GDM1 (cell line): Measurements from ENCODE around the gene PRSS57.
A peak's percentile ranks its signal among the peaks of the same experiment; 100 is the strongest.
"Not testable (repeated sequence)": the region's sequence is repeated elsewhere in the genome, so short reads cannot be mapped to it uniquely, and the experiment has no call there.

Source experiments
- DNase-seq: peaks from one replicate; lab custom pipeline; 2025; lab: John Stamatoyannopoulos, UW

Gene PRSS57

DNA sequence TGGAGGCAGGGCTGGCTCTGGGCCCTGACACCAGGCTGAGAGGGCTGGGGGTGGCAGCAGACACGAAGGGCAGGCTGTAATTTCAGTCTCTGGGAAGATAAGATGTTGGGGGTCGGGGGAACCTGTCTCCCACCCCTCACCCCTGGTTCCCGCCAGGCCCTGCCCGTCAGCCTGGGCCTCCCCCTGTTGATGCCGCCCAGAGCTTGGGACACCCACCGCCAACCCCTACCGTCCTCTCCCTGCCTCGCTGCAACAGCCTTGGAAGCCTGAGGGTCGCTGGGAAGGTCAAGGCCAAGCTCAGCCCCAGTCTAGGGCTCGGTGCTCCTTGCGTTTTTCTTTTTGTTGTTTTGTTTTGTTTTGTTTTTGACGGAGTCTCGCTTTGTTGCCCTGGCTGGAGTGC lies 28.0 kb upstream of the PRSS57 start:
- no peak for DNase-seq

DNA sequence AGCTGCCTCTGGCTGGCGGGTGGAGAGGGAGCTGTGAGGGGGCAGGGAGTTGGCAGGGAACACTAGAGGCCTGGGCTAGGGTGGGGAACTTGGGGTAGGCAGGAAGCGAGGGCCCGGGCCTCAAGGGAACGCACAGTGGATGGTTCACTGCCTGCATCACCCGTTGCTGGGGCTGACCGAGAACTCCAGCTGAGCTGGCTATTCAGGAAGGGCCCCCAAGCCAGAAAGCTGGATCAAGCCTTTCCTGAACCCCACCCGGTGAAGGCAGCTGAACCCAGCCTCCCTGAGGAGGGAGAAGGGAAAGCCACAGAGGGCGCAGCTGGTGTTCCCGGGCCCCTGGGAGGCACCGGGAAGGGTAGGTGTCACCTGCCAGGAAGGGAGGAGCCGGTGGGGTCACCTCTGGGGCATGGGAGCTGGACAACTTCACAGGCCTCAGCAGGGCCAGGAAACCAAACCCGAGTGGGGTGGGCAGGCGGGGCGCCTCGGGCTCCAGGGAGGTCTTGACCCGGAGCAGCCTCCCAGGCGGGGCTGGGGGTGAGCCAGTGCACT lies 27.4 kb upstream of the PRSS57 start:
- DNase-seq, result no peak

DNA sequence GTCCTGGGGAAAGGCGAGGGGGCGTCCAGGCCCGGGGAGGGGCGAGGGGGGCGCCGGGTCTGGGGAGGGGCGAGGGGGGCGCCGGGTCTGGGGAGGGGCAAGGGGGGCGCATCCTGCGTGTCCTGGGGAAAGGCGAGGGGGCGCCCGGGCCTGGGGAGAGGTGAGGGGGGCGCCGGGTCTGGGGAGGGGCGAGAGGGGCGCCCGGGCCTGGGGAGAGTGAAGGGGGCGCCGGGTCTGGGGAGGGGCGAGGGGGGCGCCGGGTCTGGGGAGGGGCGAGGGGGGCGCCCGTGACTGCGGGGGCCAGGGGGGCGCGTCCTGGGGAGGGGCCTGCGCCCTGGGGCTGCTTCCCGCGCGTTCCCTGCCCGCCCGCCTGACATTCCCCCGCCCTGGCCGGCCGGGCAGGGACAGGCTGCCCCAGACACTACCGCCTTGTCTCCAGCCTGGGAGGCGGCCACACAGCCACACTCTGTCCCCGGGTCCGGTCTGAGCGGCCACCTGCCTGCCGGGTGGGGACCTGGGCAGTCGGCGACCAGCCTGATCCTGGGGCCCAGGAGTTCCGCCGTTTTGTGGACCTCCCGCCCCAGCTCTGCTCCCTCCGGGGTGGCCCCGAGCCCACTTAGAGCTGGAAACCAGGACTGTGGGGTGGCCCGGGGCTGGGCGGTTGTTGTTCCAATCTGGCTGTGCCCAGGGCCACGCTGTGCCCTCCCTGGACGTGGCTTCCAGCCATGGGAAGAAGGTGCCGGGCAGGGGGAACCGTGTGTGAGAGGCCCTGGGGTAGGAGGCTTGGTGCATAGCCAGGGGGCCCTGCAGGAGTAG lies 25.3 kb upstream of the PRSS57 start:
- no peak for DNase-seq

DNA sequence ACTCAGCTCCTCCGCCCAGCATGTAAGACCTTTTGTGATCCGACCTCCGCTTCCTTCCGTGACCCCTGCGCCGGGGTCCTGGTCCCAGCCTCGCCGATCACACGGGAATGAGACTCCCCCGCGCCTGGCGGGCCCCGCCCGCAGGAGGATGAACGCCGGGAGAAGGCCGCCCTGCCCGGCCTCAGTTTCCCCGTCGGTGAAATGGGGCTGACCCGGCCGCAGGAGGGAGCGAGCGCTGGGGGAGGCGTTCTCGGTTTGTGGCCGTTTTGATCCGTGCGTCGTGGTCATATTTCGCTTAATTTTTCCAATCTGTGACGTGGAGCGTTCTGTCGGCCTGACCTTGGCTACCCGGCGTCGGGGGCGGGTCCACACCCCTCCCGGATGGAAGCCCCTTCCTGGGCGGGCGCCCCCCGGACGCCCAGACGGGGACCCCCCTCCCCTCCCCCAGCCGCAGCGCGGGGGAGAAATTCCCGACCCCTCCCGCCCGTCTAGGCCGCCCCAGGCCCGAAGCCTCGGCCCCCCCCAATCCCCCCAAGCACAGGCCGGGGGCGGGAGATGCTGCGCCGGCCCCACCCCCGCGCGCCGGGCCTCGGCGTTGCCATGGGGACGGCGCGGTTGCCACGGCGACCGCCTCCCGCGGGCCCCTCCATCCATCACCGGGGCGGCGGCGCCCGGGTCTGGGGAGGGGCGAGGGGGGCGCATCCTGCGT lies 24.5 kb upstream of the PRSS57 start:
- no peak for DNase-seq

DNA sequence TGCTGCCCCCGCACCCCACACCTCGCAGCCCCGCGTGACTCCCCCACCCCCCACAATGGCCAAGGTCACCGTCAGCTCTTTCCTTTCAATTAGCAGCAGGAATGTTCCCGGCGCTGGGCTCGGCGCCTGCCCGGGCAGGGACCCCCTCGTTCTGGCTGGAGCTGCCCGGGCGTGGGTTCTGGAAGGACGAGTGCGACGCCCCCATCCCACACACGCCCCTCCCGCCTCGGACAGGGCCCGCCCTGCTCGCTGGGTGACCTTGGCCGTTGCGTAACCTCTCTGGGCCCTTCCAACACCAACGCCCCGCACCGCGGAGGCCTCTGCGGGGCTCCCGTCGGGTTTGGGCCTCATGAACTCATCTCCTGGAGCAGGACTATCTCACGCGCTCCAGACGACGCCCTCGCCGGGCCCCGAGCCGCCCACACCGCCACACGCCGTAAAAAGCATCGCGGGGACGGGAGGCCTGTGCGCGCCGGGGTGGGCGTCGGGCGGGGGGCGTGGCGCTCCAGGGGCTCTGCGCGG lies 23.8 kb upstream of the PRSS57 start:
- DNase-seq, result no peak

DNA sequence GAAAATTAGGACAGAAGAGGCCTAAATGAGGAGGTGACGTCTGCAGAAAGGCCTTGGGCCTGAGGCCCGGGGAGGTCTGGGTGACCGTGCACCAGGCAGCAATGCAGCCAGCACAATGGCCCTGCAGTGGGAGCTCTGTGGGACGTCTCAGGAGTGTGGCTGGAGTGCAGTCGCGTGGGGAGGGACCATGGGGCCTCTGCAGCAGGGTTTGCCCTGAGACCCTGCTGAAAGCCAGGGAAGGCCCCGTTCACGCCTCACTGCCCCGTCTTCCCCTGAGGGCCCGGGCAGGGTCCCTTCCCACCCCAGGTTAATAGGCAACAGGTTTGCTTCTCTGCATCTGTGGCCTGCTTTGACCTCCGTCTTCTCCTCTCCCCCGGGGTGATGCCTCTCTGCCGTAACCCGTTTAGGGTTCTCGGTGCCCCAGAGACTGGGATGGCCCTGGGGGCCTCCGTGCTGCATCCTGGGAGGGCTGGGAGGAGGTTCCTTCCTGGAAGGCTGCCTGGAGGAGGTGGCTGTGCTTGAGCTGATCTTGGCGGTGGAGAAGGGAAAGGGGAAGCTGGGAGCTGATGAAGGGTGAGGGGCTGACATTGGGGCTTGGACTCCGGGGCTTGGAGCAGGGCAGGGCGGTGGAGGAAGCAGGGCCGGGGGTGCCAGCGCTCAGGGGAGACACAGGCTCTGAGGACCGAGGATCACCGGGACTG lies 23.1 kb upstream of the PRSS57 start:
- DNase-seq, result no peak

DNA sequence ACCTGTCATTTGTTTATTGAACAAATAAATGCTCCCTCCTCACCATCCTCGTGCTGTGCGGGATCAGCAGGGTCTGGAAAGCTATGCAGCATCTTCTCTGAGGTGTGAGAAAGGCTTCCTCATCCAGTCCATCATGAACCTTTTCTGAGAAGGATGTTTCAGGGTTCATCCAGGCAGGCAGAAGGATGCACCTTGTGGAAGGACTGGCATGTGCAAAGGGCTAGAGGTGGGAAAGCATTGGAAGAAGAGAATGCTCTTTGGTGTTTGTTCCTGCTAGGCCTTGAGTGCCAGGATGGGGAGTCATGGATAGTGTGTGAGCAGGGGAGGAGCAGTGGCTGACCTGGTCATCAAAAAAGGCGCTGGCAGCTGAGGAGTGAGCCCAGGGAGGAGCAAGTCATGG lies 20.1 kb upstream of the PRSS57 start:
- DNase-seq, result no peak

DNA sequence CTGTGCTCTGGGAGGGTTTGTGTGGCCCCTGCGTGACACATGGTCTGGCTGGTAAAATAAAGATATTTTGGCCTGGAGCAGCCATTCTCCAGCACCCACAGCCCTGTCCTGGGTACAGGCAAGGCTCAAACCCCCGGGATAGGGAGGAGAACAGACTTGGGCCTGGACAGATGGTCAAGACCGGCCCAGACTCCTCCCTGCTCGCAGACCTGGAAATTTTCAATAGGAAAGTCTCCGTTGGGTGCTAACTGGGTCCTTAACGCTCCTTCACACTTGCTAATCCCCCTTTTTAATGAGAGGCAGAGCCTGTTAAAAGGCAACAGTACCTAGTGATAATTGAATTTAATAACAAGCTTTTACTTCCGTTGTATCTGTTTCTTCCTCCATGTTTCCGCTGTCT lies 16.0 kb upstream of the PRSS57 start:
- no peak for DNase-seq

DNA sequence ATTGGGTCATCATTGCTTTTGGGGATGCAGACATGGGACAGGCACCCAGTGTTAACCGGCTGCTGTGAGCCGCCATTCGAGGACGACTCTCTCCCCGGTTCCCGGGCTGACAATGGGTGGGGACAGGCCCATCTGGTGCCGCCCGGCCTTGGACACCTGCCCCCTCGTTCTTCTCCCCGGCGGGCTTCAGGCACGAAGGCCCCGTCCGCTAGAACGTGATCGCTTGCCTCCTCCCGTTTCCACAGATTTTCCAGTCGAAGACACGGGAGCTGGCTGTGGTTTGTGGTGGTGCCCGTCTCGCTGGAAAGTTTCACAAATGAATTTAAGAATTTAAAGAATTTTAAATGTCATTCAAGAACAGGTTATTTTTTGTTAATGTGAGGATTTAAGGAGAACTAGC lies 15.5 kb upstream of the PRSS57 start:
- no peak for DNase-seq

DNA sequence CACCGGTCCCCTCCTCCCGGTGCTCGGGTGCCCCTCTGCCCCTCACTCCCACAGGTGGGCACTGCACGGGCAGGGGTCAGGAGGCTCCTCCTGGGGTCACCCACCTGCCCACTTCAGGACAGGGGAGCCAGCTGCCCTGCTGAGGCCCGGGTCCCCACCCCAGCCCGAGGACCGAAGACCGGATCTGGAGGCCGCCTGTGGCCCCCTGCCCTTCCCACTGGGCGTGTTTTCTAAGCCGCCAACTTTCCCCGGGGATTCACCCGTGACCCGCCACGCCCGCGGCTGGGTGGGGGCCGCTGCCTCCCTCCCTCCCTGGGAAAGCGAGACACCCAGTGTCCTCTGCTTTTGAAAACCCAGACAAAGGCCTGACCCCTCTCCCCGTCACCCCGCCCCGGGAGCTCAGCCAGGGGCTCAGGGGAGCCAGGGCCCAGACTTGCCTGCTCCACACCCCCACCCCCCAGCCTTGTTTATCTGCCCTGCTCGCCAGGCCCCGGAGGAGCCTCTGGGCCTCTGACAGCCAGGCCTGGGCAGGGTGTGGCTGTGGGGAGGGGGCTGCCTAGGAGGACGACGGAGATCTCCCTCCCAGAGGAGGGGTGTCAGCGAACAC lies 14.8 kb upstream of the PRSS57 start:
- DNase-seq, result no peak

DNA sequence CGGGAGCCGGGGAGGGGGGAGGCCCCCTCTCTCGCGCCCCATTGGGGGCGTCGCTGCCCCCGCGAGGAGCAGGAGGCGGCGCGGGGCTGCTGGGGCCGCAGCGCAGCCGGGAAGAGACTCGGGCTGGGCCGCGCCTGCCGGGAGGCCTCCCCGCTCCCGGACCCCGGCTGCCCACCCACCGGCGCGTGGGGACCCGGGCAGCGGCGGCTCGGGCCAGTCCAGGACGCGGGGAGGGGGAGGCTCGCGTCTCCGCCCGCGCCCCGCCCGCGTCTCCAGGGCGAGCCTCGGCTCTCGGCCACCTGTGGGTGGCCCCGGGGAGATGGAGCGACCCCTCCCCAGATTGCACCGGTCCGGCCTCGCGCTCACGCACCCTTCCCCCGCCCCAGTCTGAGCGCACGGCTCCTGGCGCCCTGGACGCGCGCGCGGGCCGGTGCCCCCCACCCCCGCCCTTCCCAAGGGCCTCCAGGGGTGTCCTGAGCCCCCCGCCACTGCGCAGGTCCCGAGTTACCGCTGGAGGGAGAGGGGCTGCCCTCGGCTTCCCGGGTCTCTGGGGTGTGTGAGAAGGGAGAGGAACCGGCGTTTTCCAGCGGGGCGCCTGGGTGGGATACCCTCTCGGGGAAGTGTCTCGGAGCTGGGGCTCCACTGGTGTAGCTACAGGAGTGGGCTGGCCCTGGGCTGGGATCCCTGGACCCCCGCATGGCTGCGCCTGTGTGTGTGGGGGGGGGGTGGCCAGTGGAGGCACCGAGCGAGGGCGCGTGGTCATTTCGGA lies 14.1 kb upstream of the PRSS57 start:
- DNase-seq, result no peak

DNA sequence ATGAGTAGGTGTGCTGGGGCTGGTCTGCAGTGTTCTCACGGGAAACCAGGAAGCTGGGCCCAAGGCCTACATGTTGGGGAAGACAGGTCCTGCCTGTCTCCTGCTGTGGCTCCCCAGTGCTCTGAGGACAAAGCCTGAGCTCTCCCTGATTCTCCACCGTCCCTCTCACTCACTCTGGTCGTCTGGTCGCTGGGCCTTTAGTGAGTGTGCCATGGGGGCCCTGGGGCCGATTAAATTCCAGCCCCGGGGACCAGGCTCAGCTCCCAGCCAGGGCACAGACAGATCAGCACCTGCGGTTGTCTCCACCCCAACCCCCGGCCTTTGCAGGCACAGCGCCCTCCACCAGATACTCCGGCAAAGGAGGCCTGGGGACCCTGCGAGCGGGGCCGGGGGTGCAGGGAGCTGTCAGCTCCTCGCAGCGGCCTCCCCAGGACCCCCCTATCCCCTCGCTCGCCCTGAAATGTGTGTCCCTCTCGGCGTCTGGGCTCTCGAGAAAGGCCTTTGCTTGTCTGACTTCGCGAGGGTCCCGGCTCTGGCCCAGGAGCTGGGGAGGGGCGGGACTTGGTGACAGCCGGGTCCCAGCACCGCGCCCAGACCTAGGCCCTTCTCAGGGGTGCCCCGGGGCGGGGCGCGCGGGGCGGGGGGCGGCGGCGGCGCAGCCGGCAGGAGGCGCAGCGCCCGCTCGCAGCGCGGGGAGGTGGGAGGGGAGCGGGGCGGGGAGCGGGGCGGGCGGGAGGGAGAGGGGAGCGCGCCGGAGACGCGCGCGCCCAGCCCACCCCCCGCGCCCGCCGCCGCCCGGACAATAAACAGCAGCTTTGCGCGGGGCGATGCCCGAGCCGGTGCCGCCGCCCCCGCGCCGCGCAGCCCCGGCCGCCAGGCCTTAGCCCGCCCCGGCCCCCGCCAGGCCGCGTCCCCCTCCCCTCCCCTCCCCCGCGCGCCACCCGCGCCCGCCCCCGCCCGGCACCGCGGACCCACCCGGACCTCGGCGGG lies 13.2 kb upstream of the PRSS57 start, which contains the start of gene PALM:
TSS of gene PALM (plus strand) at position 782 of the 990 bp plus-strand sequence. CDS start 212 bp downstream, outside the sequence.
- DNase-seq, result no peak

DNA sequence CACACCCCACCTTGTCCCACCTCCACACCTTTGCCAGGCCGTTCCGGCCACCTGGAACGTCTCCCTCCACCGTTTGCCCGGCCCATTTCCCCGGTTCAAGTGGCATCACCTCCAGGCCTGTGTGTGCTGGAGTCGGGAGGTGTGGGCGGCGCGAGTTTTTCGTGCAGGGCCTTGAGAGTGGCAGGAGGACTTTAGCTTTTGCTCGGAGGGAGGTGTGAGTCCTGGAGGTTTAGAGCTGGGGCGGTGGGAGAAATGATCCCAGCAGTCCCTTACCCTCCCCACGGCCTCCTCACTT lies 9.1 kb upstream of the PRSS57 start:
- DNase-seq, result no peak

DNA sequence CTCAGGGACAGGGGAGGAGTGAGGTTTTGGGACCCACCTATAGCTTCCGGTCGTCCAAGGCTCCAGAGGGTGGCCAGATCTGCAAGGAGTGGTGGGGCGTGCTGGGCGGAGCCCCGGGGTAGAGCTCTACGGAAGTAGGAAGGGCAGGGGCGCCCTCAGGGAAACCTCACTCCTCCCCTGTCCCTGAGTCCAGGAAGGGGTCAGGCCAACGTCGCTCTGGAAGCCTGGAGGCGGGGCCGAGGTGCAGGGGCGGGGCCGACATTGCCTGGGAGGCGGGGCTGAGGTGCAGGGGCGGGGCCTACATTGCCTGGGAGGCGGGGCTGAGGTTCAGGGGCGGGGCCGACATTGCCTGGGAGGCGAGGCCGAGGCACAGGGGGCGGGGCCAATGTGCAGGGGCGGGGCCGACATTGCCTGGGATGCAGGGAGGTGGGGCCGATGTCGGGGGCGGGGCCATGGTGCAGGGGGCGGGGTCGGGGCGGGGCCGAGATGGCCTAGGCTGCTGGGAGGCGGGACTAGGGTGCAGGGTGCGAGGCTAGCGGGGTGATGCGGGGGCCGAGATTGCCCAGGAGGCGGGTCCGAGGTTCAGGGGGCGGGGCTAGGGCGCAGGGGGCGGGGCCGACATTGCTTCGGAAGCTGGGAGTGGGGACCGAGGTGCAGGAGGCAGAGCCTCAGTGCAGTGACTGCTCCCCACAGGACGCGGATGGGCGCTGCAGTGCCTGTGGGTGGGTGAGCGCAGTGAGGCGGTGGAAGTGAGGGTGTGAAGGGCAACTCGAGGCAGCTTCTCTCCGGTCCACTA lies 8.6 kb upstream of the PRSS57 start:
- peak; percentile 95 for DNase-seq

DNA sequence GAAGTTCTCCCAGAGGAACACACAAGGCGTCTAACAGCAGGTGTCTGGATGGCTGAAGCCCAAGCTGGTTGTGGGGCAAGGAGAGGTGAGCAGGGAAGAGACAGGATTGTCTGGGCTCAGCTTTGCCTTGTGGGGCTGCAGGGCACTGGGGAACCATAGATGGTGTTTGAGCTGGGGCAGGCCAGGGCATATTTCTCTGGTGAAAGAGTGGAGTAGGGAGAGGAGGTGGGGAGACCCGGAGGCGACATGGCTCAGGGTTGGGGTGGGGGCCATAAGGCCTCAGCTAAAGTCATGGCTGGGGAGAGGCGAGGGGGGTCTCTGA lies 8.0 kb upstream of the PRSS57 start:
- DNase-seq, result no peak

DNA sequence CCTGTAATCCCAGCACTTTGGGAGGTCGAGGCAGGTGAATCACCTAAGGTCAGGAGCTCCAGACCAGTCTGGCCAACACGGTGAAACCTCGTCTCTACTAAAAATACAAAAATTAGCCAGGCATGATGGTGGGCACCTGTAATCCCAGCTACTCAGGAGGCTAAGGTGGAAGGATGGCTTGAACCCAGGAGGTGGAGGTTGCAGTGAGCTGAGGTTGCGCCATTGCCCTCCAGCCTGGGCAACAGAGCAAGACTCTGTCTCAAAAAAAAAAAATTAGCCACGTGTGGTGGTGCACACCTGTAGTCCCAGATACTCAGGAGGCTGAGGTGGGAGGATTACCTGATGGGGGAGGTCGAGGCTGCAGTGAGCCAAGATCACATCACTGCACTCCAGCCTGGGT lies 7.6 kb upstream of the PRSS57 start:
- DNase-seq, result not testable (repeated sequence)

DNA sequence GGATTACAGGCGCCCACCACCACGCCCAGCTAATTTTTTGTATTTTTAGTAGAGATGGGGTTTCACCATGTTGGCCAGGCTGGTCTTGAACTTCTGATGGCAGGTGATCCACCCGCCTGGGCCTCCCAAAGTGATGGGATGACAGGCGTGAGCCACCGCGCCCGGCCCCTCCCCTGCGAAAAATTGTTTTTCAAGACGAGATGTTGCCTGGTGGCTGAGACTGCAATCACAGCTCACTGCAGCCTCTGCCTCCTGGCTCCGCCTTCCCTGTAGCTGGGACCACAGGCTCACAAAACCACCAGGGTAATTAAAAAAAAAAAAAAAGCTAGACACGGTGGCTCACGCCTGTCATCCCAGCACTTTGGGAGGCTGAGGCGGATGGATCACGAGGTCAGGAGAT lies 4.6 kb upstream of the PRSS57 start:
- DNase-seq, result not testable (repeated sequence)

DNA sequence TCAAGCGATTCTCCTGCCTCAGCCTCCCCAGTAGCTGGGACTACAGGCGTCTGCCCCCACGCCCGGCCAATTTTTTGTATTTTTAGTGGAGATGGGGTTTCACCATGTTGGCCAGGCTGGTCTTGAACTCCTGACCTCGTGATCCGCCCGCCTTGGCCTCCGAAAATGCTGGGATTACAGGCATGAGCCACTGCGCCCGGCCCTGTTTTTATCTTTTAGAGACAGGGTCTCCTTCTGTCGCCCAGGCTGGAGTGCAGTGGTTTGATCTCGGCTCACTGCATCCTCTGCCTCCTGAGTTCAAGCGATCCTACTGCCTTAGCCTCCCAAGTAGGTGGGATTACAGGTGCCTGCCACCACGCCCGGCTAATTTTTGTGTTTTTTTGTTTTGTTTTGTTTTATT lies 3.3 kb upstream of the PRSS57 start:
- not testable (repeated sequence) for DNase-seq
